ENCODE measurements around the gene REG3A.

The REG3A gene

GRCh38 chr2:79114797-79115494 is 44.6 kb downstream of the REG3A start:
- DNase-seq (ENCODE audit: low read depth in 1 of 2, low spot score in 1 of 2), result no peak
- no peak for TF ChIP-seq JUND (IDR thresholded peaks at IDR 0.05; ENCODE audit: low read depth)
- in situ Hi-C loops (cut with HindIII; ENCODE audit: low pct_unique_long_range_greater_than_20kb, low sequenced_read_pairs), result no loop called here

- no peak for DNase-seq (ENCODE audit: low read depth in 1 of 2, low spot score in 1 of 2)
- no peak for TF ChIP-seq JUND (IDR thresholded peaks at IDR 0.05; ENCODE audit: low read depth)
- in situ Hi-C loops (cut with HindIII; ENCODE audit: low pct_unique_long_range_greater_than_20kb, low sequenced_read_pairs), result no loop called here
These were observed 47.3 kb downstream of the REG3A start for GRCh38 chr2:79112269-79112668.

Data from T47D (cell line).